RWPE1 (cell line): Measurements from ENCODE around the gene GPX7.

Experiments
- CTCF ChIA-PET: fragments of 350-600 bp; sonication (Branson Sonifier 250); formaldehyde crosslinking; extraction: SDS; loops from one replicate; lab custom pipeline; 2021; lab: Yijun Ruan, JAX
- POLR2A ChIA-PET: fragments of 400-600 bp; formaldehyde crosslinking; extraction: SDS; loops from one replicate; lab custom pipeline; 2020; ENCODE audit warnings: antibody characterized with exemption; ENCODE audit not compliant: low non-redundant PET; lab: Yijun Ruan, JAX
- DNase-seq: peaks from one replicate; pipeline ENCODE4 v3.0.0; 2012; ENCODE audit warnings: low spot score
- H3K27ac ChIP-seq: fragments of 450-650 bp; 2 replicates; pipeline ENCODE4 v1.5.1; 2017
- TF ChIP-seq, protein P1 (sequence below): fragments of 450-650 bp; conservative IDR thresholded peaks from 2 replicates; pipeline ENCODE4 v1.5.1; 2017; ENCODE audit warnings: low read depth, mild to moderate bottlenecking

Gene GPX7

DNA sequence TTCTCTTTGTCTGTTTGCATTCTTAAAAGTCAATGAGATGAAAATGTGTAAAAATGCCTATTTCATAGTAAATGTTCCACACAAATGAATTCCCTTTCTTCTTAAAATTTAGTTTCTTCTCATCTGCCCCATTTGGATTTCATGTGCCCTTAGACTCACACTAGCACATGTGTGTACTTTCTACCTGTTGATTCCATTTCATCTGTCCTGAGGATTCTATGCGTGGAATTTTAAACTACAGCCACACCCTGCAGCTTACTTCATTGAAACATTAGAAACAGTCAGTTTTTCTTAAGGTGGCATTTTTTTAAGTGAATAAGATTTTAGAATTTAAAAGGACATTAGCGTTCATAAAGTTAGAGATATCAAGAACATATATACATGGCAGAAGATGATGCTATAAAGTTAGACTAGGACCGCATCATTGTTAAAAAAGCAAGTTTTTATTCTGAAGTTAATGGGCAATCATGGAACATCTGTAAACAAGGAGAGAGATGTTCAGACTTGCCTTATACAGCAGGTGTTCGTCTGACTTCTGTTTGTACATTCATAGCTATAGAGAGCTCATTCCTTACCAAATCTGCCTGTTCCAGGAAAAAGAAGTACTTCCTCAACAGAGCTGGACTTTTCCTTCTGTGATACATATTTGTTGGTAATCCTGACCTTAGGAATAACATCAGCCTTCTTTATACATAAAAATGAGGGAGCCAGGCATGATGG, 45.4 kb upstream of the GPX7 start:
- DNase-seq, result peak; percentile 26
- TF ChIP-seq, protein P1, sequence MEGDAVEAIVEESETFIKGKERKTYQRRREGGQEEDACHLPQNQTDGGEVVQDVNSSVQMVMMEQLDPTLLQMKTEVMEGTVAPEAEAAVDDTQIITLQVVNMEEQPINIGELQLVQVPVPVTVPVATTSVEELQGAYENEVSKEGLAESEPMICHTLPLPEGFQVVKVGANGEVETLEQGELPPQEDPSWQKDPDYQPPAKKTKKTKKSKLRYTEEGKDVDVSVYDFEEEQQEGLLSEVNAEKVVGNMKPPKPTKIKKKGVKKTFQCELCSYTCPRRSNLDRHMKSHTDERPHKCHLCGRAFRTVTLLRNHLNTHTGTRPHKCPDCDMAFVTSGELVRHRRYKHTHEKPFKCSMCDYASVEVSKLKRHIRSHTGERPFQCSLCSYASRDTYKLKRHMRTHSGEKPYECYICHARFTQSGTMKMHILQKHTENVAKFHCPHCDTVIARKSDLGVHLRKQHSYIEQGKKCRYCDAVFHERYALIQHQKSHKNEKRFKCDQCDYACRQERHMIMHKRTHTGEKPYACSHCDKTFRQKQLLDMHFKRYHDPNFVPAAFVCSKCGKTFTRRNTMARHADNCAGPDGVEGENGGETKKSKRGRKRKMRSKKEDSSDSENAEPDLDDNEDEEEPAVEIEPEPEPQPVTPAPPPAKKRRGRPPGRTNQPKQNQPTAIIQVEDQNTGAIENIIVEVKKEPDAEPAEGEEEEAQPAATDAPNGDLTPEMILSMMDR, result no peak
- CTCF ChIA-PET, result interaction anchor here (0.6 kb wide), 2 partner anchors 172 to 374 kb away, joined by 3 read pairs; no protein-coding TSS in a partner anchor
- peak overlapping the region; percentile 70 for H3K27ac ChIP-seq
- POLR2A ChIA-PET, result no interaction called here

- POLR2A ChIA-PET, result no interaction called here
- CTCF ChIA-PET, result interaction anchor here (0.6 kb wide), 1 partner anchor 363 kb away, joined by 3 read pairs; the partner anchor contains the start of gene ECHDC2
- no peak overlapping the region for H3K27ac ChIP-seq
- TF ChIP-seq, protein P1, result no peak
- no peak for DNase-seq
Observed at GRCh38 chr1:52558941-52559340, 43.2 kb upstream of the GPX7 start.

DNA sequence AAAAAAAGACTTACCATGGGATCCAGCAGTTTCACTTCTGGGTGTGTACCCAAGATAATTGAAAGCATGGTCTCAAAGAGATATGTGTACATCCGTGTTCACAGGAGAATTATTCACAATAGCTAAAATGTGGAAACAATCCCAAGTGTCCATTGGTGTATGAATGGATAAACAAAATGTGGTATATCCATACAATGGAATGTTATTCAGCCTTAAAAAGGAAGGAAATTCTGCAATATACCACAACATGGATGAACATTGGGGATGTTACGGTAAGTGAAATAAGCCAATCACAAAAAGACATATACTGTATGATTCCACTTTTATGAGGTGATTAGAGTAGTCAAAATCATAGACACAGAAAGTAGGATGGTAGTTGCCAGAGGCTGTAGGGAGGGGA, 42.3 kb upstream of the GPX7 start:
- POLR2A ChIA-PET, result no interaction called here
- no peak for DNase-seq
- TF ChIP-seq, protein P1, result no peak
- CTCF ChIA-PET, result interaction anchor here (0.6 kb wide), 1 partner anchor 93 kb away, joined by 3 read pairs; no protein-coding TSS in a partner anchor
- no peak overlapping the region for H3K27ac ChIP-seq

- ChIA-PET CTCF (no interaction called here), POLR2A (no interaction called here)
- no peak overlapping the region for H3K27ac ChIP-seq
- DNase-seq, result no peak
- TF ChIP-seq, protein P1, result no peak
Observed at GRCh38 chr1:52562766-52563165, 39.4 kb upstream of the GPX7 start.

DNA sequence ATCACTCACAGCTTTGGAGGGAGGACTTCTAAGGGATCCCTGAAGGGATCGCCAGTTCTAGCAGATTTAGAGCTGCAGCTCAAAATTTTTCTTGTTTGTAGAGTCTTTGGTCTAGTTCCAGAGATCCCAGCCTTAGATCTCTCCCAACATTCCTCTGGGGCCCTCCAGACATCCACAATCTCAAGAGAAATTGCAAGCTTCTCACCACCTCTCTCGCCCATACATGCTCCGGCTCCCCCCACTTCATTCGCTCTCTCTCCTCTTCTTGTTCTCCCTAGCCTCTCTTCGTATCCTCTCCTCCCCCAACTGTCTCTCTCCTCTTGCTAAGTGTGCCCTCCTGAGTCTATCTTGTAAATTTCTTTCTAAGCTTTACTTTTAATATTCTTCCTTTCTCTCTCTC, 34.2 kb upstream of the GPX7 start:
- POLR2A ChIA-PET, result no interaction called here
- DNase-seq, result no peak
- no peak overlapping the region for H3K27ac ChIP-seq
- TF ChIP-seq, protein P1, result no peak
- CTCF ChIA-PET, result interaction anchor here (1.1 kb wide), 1 partner anchor 14 kb away, joined by 3 read pairs; no protein-coding TSS in a partner anchor

DNA sequence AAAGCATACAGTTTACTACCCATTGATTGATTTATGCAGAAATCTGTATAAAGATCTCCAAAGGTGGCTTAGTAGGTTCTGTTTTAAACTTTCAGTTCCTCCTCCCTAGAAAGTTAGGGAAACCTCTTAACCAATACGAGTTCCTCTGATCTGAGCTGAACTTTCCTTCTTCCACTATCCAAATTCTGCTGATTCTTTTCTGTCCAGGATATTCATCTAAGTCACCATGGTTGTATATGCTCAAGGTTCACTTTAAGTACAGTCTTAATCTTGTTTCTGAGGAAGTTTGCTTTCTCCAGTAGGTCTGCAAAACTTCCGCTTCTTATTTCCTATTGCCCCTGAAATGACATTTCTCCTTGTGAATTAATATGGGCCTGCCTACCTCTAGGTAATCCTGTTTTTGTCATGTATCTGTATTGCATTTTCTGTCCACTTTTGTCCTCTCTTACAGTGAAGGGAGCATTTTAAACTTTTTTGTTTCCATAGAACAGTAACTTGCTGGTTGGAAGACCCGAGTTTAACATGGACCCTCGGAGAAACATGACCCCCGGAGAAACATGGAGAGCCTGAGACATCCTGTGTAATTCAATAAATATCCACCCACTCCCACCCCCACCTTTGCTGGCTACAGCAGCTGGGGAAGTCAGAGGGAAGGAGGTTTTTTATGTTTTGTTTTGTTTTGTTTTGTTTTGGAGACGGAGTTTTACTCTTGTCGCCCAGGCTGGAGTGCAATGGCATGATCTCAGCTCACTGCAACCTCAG, 32.5 kb upstream of the GPX7 start:
- no peak overlapping the region for H3K27ac ChIP-seq
- POLR2A ChIA-PET, result no interaction called here
- TF ChIP-seq, protein P1, result no peak
- CTCF ChIA-PET, result no interaction called here
- DNase-seq, result no peak
